ENCODE results near the gene DRD4. TPM values are rescaled to one million over a fixed set of nuclear protein-coding genes. Genes with fewer than 3 reads are reported as not detected.

DRD4 gene
- total and polyA plus RNA-seq, 9 of the 15 experiments (the other 6 are each of a cell fraction or from before 2014, with no cell fraction given), result 0.04 to 0.95 (median 0.21) TPM; not detected in 5

GRCh38 chr11:615504-616319 is 21.4 kb upstream of the DRD4 start, which contains the start of gene IRF7:
Gene IRF7, minus strand, starts transcription at chr11:615950. Its CDS starts 586 bp downstream, at chr11:615364.
- CTCF ChIA-PET (ENCODE audit: low intra/inter-chr PET ratio), result no interaction called here
- 28% methylated on average over 54 of the region's 66 CpGs for WGBS (ENCODE audit: insufficient coverage, low coverage, missing lambda C conversion rate)
- no peak for TF ChIP-seq NR3C1 (CRISPR knock-in tag; IDR thresholded peaks at IDR 0.05)
- no peak for TF ChIP-seq ATF4 (CRISPR knock-in tag; IDR thresholded peaks at IDR 0.05)
- TF ChIP-seq SMAD1 (IDR thresholded peaks at IDR 0.05; ENCODE audit: low read depth, low read length, partially characterized antibody), result no peak
- no peak for TF ChIP-seq TCFL5 (CRISPR knock-in tag; conservative IDR thresholded peaks at IDR 0.05)
- no peak for TF ChIP-seq ZNF511 (CRISPR knock-in tag; IDR thresholded peaks at IDR 0.05)
- no peak for TF ChIP-seq ZBED1 (IDR thresholded peaks at IDR 0.05)
- TF ChIP-seq CTBP1 (IDR thresholded peaks at IDR 0.05; ENCODE audit: borderline replicate concordance), result peak; percentile 23
- no peak for TF ChIP-seq TEAD2 (tag; IDR thresholded peaks at IDR 0.05)
- TF ChIP-seq HSF4 (CRISPR knock-in tag; IDR thresholded peaks at IDR 0.05; ENCODE audit: borderline replicate concordance), result no peak
- no peak for TF ChIP-seq SLC30A9 (CRISPR knock-in tag; IDR thresholded peaks at IDR 0.05)
- no peak for TF ChIP-seq MYBL2 (IDR thresholded peaks at IDR 0.05; ENCODE audit: low read depth)
- no peak for TF ChIP-seq MYBL2 (CRISPR knock-in tag; IDR thresholded peaks at IDR 0.05; ENCODE audit: borderline replicate concordance)
- no peak for TF ChIP-seq JUN (IDR thresholded peaks at IDR 0.05; ENCODE audit: borderline replicate concordance, low read depth, low read length)
- TF ChIP-seq JUN (CRISPR knock-in tag; IDR thresholded peaks at IDR 0.05; ENCODE audit: borderline replicate concordance), result no peak
- no peak for TF ChIP-seq ZNF324 (CRISPR knock-in tag; IDR thresholded peaks at IDR 0.05)
- no peak for TF ChIP-seq ZNF592 (IDR thresholded peaks at IDR 0.05)
- TF ChIP-seq CBFA2T3 (IDR thresholded peaks at IDR 0.05), result no peak
- TF ChIP-seq SMARCA5 (IDR thresholded peaks at IDR 0.05), result no peak
- no peak for TF ChIP-seq ZSCAN32 (CRISPR knock-in tag; IDR thresholded peaks at IDR 0.05)

More at GRCh38 chr11:615504-616319, 21.4 kb upstream of the DRD4 start, which contains the start of gene IRF7:
- intact Hi-C loops (cut with micrococcal nuclease) (loop anchor here (10.0 kb wide), 1 partner anchor 61 kb away; no protein-coding TSS in a partner anchor), in situ Hi-C loops (cut with MboI) (no loop called here)
- Histone ChIP-seq H3K4me3 (peak within 1 kb of the TSS; percentile 78), H3K27me3 (ENCODE audit: control insufficient read depth in 2 of 2, insufficient read depth in 2 of 2, low read length in 2 of 2) (no peaks in the 10 kb centered on the region), H2AFZ (ENCODE audit: low read depth, low read length) (peak within 1 kb of the TSS; percentile 72), H3K4me1 (replicated peaks in 1 of 2; ENCODE audit: control insufficient read depth in 2 of 2, insufficient read depth in 2 of 2, low read length in 2 of 2) (peaks cover 8 to 84% of the 10 kb centered on the region in 2 experiments), H3K9ac (ENCODE audit: insufficient read depth in 1 of 2, low read depth in 2 of 2, low read length in 2 of 2) (peak within 1 kb of the TSS; percentile 64 to 89; a peak in 3 of 4 replicates), H4K20me1 (replicated peaks; ENCODE audit: control insufficient read depth, insufficient read depth, low read length) (peaks cover 13% of the 10 kb centered on the region), H3K27ac (ENCODE audit: extremely low read depth, low read depth, low read length) (peak within 1 kb of the TSS; percentile 84), H3K4me2 (ENCODE audit: insufficient read depth, low read length) (peak within 1 kb of the TSS; percentile 88), H3K9me1 (ENCODE audit: control insufficient read depth, insufficient read depth, low read length) (peaks cover 6% of the 10 kb centered on the region), H3K9me3 (replicated peaks; ENCODE audit: control insufficient read depth, insufficient read depth, low read depth, low read length) (no peaks in the 10 kb centered on the region), H3K36me3 (ENCODE audit: control insufficient read depth, insufficient read depth, low read length) (peaks cover 72% of the 10 kb centered on the region; the same call in 2 of the 3 replicates), H3K79me2 (ENCODE audit: control insufficient read depth, insufficient read depth, low read length) (peaks cover 9% of the 10 kb centered on the region; the same call in 1 of the 3 replicates)
- peak; percentile 92 for ATAC-seq
- POLR2A ChIA-PET, result interaction anchor here (0.7 kb wide), 1 partner anchor 50 kb away, joined by 4 read pairs; no protein-coding TSS in a partner anchor
- DNase-seq (ENCODE audit: extremely low read depth in 1 of 4, low spot score in 3 of 4), result peak; percentile 85 to 92 (median 86)
- peak; percentile 93 for FAIRE-seq
- TSS peak; percentile 81 for BruUV-seq (replicated peaks)
